Vagina (tissue), 2 donors: ENCODE measurements around the gene FMNL2. TPM values are rescaled to one million over a fixed set of nuclear protein-coding genes. Genes with fewer than 3 reads are reported as not detected.

Source experiments
- DNase-seq, 2 donors: peaks; one replicate each; pipeline ENCODE4 v3.0.0-alpha.2; 2017; ENCODE audit errors: extremely low spot score in 2 of 2
- H3K27ac ChIP-seq: fragments of 200-600 bp; sonication (generic); one replicate; pipeline ENCODE4 v1.5.1; 2019
- H3K27me3 ChIP-seq: fragments of 200-600 bp; sonication (generic); one replicate; pipeline ENCODE4 v1.5.1; 2019
- H3K36me3 ChIP-seq, 2 donors: fragments of 200-600 bp; sonication (generic); one replicate each; pipeline ENCODE4 v1.5.1; 2017 to 2019
- H3K4me1 ChIP-seq: fragments of 200-600 bp; sonication (generic); one replicate; pipeline ENCODE4 v1.5.1; 2019
- H3K4me3 ChIP-seq, 2 donors: fragments of 200-600 bp; sonication (generic); 1 replicate in 1 of 2; 2 replicates in 1 of 2; pipeline ENCODE4 v1.5.1; 2016 to 2019
- H3K9me3 ChIP-seq: fragments of 200-600 bp; sonication (generic); one replicate; pipeline ENCODE4 v1.5.1; 2019
- POLR2A ChIP-seq, 2 donors: fragments of 450-650 bp; IDR thresholded peaks; one replicate each; pipeline ENCODE4 v1.6.1; 2017; ENCODE audit warnings: antibody characterized with exemption in 2 of 2, mild to moderate bottlenecking in 2 of 2, moderate library complexity in 2 of 2
- POLR2AphosphoS5 ChIP-seq, 2 donors: sonication (generic); formaldehyde crosslinking; IDR thresholded peaks; one replicate each; pipeline ENCODE4 v1.9.0; 2017; ENCODE audit warnings: antibody characterized with exemption in 2 of 2, mild to moderate bottlenecking in 2 of 2, low read depth in 1 of 2; ENCODE audit not compliant: insufficient read depth in 1 of 2
- intact Hi-C: fragments of 100-400 bp; cut with DNase I; formaldehyde crosslinking; loops from one replicate; pipeline ENCODE4 v1.15.1; 2023
- total RNA-seq: library from RNA; depleted of rRNA; stranded (reverse); fragments of >200 nt; gene quantifications from one replicate; pipeline ENCODE4 v1.2.3, GENCODE V29; 2016
- TF ChIP-seq, protein P1 (sequence below), 3 experiments: fragments of 450-650 bp in 2 of 3; fragments of 200-600 bp in 1 of 3; sonication (generic) in 1 of 3; IDR thresholded peaks; one replicate each; pipeline ENCODE4 v1.5.1; 2017 to 2019; ENCODE audit warnings: antibody characterized with exemption in 3 of 3, mild to moderate bottlenecking in 2 of 3, moderate library complexity in 2 of 3

Gene FMNL2
- total RNA-seq, 1 donor from 2014 or later, result 35.4 TPM

DNA sequence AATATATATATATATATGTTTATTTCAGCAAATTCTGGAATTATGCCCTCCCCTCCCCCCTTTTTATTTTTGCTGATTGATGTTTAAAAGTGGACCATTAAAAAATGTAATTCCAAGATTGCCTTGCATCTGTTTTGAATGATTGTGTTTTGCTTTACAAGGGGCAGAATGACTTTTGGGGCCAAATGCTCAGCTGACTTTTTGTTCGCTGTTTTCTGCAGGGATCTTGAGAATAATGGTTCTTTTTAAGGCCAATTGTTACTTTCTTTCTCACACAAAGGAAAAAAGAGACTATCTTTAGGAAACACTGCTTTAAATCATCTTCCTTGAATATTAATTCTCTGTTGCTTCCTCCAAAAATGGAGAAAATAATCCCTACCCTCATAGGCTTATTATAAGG lies 95.9 kb downstream of the FMNL2 start:
- TF ChIP-seq POLR2A (IDR thresholded peaks at IDR 0.05) (no peak), POLR2AphosphoS5 (IDR thresholded peaks at IDR 0.05; ENCODE audit: insufficient read depth in 1 of 2, low read depth in 1 of 2) (no peak)
- TF ChIP-seq, protein P1, sequence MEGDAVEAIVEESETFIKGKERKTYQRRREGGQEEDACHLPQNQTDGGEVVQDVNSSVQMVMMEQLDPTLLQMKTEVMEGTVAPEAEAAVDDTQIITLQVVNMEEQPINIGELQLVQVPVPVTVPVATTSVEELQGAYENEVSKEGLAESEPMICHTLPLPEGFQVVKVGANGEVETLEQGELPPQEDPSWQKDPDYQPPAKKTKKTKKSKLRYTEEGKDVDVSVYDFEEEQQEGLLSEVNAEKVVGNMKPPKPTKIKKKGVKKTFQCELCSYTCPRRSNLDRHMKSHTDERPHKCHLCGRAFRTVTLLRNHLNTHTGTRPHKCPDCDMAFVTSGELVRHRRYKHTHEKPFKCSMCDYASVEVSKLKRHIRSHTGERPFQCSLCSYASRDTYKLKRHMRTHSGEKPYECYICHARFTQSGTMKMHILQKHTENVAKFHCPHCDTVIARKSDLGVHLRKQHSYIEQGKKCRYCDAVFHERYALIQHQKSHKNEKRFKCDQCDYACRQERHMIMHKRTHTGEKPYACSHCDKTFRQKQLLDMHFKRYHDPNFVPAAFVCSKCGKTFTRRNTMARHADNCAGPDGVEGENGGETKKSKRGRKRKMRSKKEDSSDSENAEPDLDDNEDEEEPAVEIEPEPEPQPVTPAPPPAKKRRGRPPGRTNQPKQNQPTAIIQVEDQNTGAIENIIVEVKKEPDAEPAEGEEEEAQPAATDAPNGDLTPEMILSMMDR (IDR thresholded peaks at IDR 0.05), result no peak
- intact Hi-C loops, result no loop called here

DNA sequence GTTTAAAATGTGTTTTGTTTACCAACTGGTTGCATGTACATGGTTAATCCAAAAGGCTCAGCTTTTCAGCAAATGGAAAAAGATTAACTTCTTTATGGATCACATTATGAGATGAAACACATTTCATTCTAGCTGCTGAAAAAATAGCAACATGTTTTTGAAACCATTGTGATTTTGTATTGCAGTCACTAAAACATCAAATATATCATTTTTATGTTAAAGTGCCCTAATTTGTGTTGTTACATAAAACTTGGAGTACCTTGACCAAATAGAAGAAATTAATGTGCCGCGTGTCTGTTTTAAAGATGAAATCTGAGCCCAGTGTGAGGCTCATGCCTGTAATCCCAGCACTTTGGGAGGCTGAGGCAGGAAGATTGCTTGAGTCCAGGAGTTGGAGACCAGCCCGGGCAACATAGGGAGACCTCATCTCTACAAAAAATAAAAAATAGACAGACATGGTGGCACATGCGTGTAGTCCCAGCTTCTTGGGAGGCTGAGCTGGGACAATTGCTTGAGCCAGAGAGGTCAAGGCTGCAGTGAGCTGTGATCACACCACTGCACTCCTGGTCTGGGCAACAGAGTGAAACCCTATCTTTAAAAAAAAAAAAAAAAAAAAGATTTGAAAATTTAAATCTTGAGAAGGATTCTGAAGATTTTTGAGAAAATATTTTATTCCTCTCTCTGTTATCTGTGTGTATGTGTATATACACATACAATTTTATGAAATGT lies 96.6 kb downstream of the FMNL2 start:
- Histone ChIP-seq H3K27ac (peak overlapping the region; percentile 24), H3K4me1 (peaks cover 64% of the 10 kb centered on the region), H3K9me3 (no peaks in the 10 kb centered on the region), H3K27me3 (no peaks in the 10 kb centered on the region), H3K36me3 (no peaks in the 10 kb centered on the region), H3K4me3 (no peak overlapping the region)
- TF ChIP-seq, protein P1 (IDR thresholded peaks at IDR 0.05), result no peak
- TF ChIP-seq POLR2AphosphoS5 (IDR thresholded peaks at IDR 0.05; ENCODE audit: insufficient read depth in 1 of 2, low read depth in 1 of 2), result no peak
- no peak for TF ChIP-seq POLR2A (IDR thresholded peaks at IDR 0.05)
- no peak for DNase-seq
- intact Hi-C loops, result no loop called here

More for the DNA sequence above, 95.9 kb downstream of the FMNL2 start:
- Histone ChIP-seq H3K4me3 (no peak overlapping the region), H3K9me3 (no peaks in the 10 kb centered on the region), H3K27me3 (no peaks in the 10 kb centered on the region), H3K36me3 (no peaks in the 10 kb centered on the region), H3K4me1 (peaks cover 70% of the 10 kb centered on the region), H3K27ac (no peak overlapping the region)
- DNase-seq, result no peak

DNA sequence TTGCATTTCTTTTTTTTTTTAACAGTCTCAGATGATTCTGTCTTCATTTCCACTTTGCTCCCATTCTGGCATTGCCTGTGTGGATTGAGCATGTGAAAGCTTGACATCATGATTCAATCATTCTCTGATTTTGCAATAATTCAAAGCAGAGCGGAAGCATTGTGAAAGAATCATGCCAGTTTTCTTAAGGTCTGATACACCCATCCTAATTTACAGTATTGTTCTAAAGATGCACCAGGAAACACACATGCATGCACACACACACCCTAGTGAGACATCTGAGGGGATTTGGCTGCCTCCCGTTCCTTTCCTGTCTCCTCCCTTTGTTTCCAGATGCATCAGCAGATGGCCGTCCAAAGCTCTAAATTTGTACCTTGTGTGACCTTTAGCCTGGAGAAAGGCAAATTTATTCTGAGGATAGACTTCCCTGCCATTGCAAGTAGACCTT lies 97.3 kb downstream of the FMNL2 start:
- DNase-seq, result no peak
- H3K27me3 ChIP-seq, result no peaks in the 10 kb centered on the region
- TF ChIP-seq POLR2AphosphoS5 (IDR thresholded peaks at IDR 0.05; ENCODE audit: insufficient read depth in 1 of 2, low read depth in 1 of 2) (peak in 1 of 2 donors; percentile 92), POLR2A (IDR thresholded peaks at IDR 0.05) (no peak)
- no peak overlapping the region for H3K4me3 ChIP-seq
- peaks cover 58% of the 10 kb centered on the region for H3K4me1 ChIP-seq
- H3K9me3 ChIP-seq, result no peaks in the 10 kb centered on the region
- H3K27ac ChIP-seq, result peak overlapping the region; percentile 26
- H3K36me3 ChIP-seq, result no peaks in the 10 kb centered on the region
- intact Hi-C loops, result no loop called here

DNA sequence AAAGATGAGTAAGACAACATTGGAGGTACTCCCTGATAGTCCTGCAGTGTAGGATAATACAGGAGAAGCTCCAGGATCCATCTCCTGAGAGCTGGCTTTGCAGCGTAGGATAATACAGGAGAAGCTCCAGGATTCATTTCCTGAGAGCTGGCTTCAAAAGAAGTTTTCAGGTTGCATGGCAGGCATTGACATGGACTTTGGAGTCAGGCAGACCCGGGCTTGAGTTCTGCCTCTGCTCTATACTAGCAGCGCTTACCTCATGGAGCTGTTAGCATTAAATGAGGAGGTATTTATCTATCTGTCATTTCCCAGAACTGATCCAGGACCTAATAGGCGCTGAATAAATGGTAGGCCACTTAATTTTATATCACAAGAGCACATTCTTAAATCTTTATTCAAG lies 97.8 kb downstream of the FMNL2 start:
- Histone ChIP-seq H3K9me3 (no peaks in the 10 kb centered on the region), H3K27me3 (no peaks in the 10 kb centered on the region), H3K4me1 (peaks cover 61% of the 10 kb centered on the region), H3K4me3 (no peak overlapping the region), H3K27ac (peak overlapping the region; percentile 26), H3K36me3 (no peaks in the 10 kb centered on the region)
- no peak for DNase-seq
- TF ChIP-seq POLR2A (IDR thresholded peaks at IDR 0.05), result no peak
- TF ChIP-seq POLR2AphosphoS5 (IDR thresholded peaks at IDR 0.05; ENCODE audit: insufficient read depth in 1 of 2, low read depth in 1 of 2), result no peak
- TF ChIP-seq, protein P1 (IDR thresholded peaks at IDR 0.05), result no peak
- intact Hi-C loops, result no loop called here

DNA sequence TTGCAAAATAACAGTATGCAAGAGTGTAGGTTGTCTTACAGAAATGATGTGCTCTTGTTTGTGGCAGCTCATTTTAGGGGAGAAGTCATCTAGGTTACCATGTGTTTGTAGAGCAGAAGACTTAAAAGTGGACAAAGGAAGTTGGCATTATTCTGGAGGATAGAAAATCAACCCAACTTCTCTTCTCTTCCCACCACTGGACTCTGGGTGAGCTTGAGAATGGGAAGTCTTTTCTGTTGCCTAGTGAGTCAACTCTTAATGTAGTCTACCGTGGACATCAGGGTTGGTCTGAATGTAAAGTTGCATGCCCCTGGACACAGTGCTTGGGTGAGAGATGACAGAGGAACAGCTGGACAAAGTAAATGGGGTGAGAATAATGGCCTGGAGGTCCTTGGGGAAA lies 98.3 kb downstream of the FMNL2 start:
- Histone ChIP-seq H3K4me3 (no peak overlapping the region), H3K9me3 (no peaks in the 10 kb centered on the region), H3K27me3 (no peaks in the 10 kb centered on the region), H3K4me1 (peaks cover 59% of the 10 kb centered on the region), H3K36me3 (no peaks in the 10 kb centered on the region), H3K27ac (peak overlapping the region; percentile 26)
- no peak for DNase-seq
- intact Hi-C loops, result no loop called here
- TF ChIP-seq, protein P1 (IDR thresholded peaks at IDR 0.05), result no peak
- TF ChIP-seq POLR2AphosphoS5 (IDR thresholded peaks at IDR 0.05; ENCODE audit: insufficient read depth in 1 of 2, low read depth in 1 of 2), result no peak
- TF ChIP-seq POLR2A (IDR thresholded peaks at IDR 0.05), result no peak
